ENCODE results near the gene LMO1. TPM values are rescaled to one million over a fixed set of nuclear protein-coding genes. Genes with fewer than 3 reads are reported as not detected.

The LMO1 gene
- total RNA-seq, 1 donor from 2014 or later: not detected

GRCh38 chr11:8207080-8208000 is 56.3 kb downstream of the LMO1 start:
- DNase-seq (ENCODE audit: low spot score): no peak

- no peak for DNase-seq (ENCODE audit: low spot score)
These were observed 57.2 kb downstream of the LMO1 start for GRCh38 chr11:8206251-8207079.

- no peak for DNase-seq (ENCODE audit: low spot score)
These were observed 58.1 kb downstream of the LMO1 start for GRCh38 chr11:8205566-8205965.

GRCh38 chr11:8204596-8204995 is 59.1 kb downstream of the LMO1 start:
- no peak for DNase-seq (ENCODE audit: low spot score)

- DNase-seq (ENCODE audit: low spot score): no peak
These were observed 59.7 kb downstream of the LMO1 start for GRCh38 chr11:8204025-8204424.

- no peak for DNase-seq (ENCODE audit: low spot score)
These were observed 60.3 kb downstream of the LMO1 start for GRCh38 chr11:8203414-8203715.

GRCh38 chr11:8202516-8203413 is 60.9 kb downstream of the LMO1 start:
- no peak for DNase-seq (ENCODE audit: low spot score)

GRCh38 chr11:8201644-8202365 is 61.9 kb downstream of the LMO1 start:
- no peak for DNase-seq (ENCODE audit: low spot score)

- DNase-seq (ENCODE audit: low spot score): no peak
These were observed 64.0 kb downstream of the LMO1 start for GRCh38 chr11:8199676-8200075.

GRCh38 chr11:8196749-8197148 is 66.9 kb downstream of the LMO1 start:
- DNase-seq (ENCODE audit: low spot score): no peak

GRCh38 chr11:8194956-8195355 is 68.7 kb downstream of the LMO1 start:
- no peak for DNase-seq (ENCODE audit: low spot score)

GRCh38 chr11:8192896-8193209 is 70.8 kb downstream of the LMO1 start:
- no peak for DNase-seq (ENCODE audit: low spot score)

GRCh38 chr11:8192016-8192895 is 71.4 kb downstream of the LMO1 start:
- DNase-seq (ENCODE audit: low spot score): no peak

GRCh38 chr11:8190431-8190830 is 73.2 kb downstream of the LMO1 start:
- no peak for DNase-seq (ENCODE audit: low spot score)

- DNase-seq (ENCODE audit: low spot score): no peak
These were observed 77.2 kb downstream of the LMO1 start for GRCh38 chr11:8186429-8186828.

GRCh38 chr11:8183111-8183510 is 80.6 kb downstream of the LMO1 start:
- DNase-seq (ENCODE audit: low spot score): no peak

GRCh38 chr11:8180469-8180868 is 83.2 kb downstream of the LMO1 start:
- DNase-seq (ENCODE audit: low spot score): no peak

GRCh38 chr11:8178297-8178696 is 85.4 kb downstream of the LMO1 start:
- no peak for DNase-seq (ENCODE audit: low spot score)

GRCh38 chr11:8177136-8177535 is 86.5 kb downstream of the LMO1 start:
- no peak for DNase-seq (ENCODE audit: low spot score)

All from mesenteric fat pad (tissue), 1 donor.